PC-9 (cell line): Measurements from ENCODE around the gene GABRR2. TPM values are rescaled to one million over a fixed set of nuclear protein-coding genes. Genes with fewer than 3 reads are reported as not detected.

ENCODE experiments used
- BruUV-seq: library from RNA; stranded (reverse); fragments of 400-500 nt; replicated peaks from 2 replicates; lab custom pipeline; 2021; lab: Mats Ljungman, UMichigan
- CTCF ChIA-PET: fragments of 300-600 bp; sonication (Branson Sonifier 250); formaldehyde crosslinking; loops from one replicate; lab custom pipeline; 2022; ENCODE audit warnings: antibody characterized with exemption; lab: Charles Lee
- POLR2A ChIA-PET: fragments of 300-600 bp; sonication (Branson Sonifier 250); formaldehyde crosslinking; loops from one replicate; lab custom pipeline; 2022; ENCODE audit warnings: antibody characterized with exemption; ENCODE audit not compliant: unreplicated experiment; lab: Charles Lee
- DNase-seq, 2 experiments: peaks; one replicate each; pipeline versions ENCODE4 v3.0.0 to v3.0.0-alpha.2; 2015 to 2022; ENCODE audit warnings: mixed read lengths in 1 of 2
- H2AFZ ChIP-seq: fragments of 200-600 bp; sonication (generic); 2 replicates; pipeline ENCODE4 v1.8.1; 2017; ENCODE audit warnings: antibody characterized with exemption
- H3F3A ChIP-seq: fragments of 200-600 bp; sonication (generic); 2 replicates; pipeline ENCODE4 v1.8.1; 2017; ENCODE audit warnings: antibody characterized with exemption, mild to moderate bottlenecking, low read depth; ENCODE audit not compliant: insufficient read depth
- H3K27ac ChIP-seq: fragments of 200-600 bp; sonication (generic); 2 replicates; pipeline ENCODE4 v1.6.1; 2016; ENCODE audit warnings: mixed run types
- H3K27me3 ChIP-seq: fragments of 200-600 bp; sonication (generic); 2 replicates; pipeline ENCODE4 v1.6.1; 2016; ENCODE audit warnings: low read depth, mixed run types; ENCODE audit not compliant: insufficient read depth
- H3K36me3 ChIP-seq: fragments of 200-600 bp; sonication (generic); 2 replicates; pipeline ENCODE4 v1.6.1; 2016; ENCODE audit warnings: low read depth, mixed run types
- H3K4me1 ChIP-seq: fragments of 200-600 bp; sonication (generic); replicated peaks from 2 replicates; pipeline ENCODE4 v1.6.1; 2016; ENCODE audit warnings: mixed run types; ENCODE audit not compliant: insufficient read depth
- H3K4me2 ChIP-seq: fragments of 200-600 bp; sonication (generic); 2 replicates; pipeline ENCODE4 v1.6.1; 2017; ENCODE audit warnings: mixed run types
- H3K4me3 ChIP-seq: fragments of 200-600 bp; sonication (generic); 2 replicates; pipeline ENCODE4 v1.6.1; 2016; ENCODE audit warnings: mixed run types
- H3K79me2 ChIP-seq: fragments of 200-600 bp; sonication (generic); 2 replicates; pipeline ENCODE4 v1.6.1; 2017; ENCODE audit warnings: low read depth, mixed run types
- H3K9me2 ChIP-seq: fragments of 200-600 bp; sonication (generic); 2 replicates; pipeline ENCODE4 v1.8.1; 2017; ENCODE audit warnings: mild to moderate bottlenecking; ENCODE audit not compliant: insufficient read depth
- H3K9me3 ChIP-seq: fragments of 200-600 bp; sonication (generic); 2 replicates; pipeline ENCODE4 v1.8.1; 2016; ENCODE audit warnings: low read depth; ENCODE audit not compliant: insufficient read depth
- H4K20me1 ChIP-seq: fragments of 200-600 bp; sonication (generic); 2 replicates; pipeline ENCODE4 v1.8.1; 2017; ENCODE audit not compliant: insufficient read depth
- EZH2 ChIP-seq: fragments of 200-600 bp; sonication (generic); IDR thresholded peaks from 2 replicates; pipeline ENCODE4 v1.8.0; 2017; ENCODE audit warnings: antibody characterized with exemption, low read depth
- intact Hi-C: fragments of 100-400 bp; cut with micrococcal nuclease; formaldehyde crosslinking; loops from one replicate; pipeline ENCODE4 v1.10.0; 2022; ENCODE audit not compliant: unreplicated experiment
- total RNA-seq: library from RNA; stranded (reverse); gene quantifications from 2 replicates; pipeline ENCODE4 v1.2.3, GENCODE V29; 2021
- TF ChIP-seq, protein P1 (sequence below): fragments of 200-600 bp; sonication (generic); conservative IDR thresholded peaks from 2 replicates; pipeline ENCODE4 v1.6.1; 2017; ENCODE audit warnings: mixed run types, antibody characterized with exemption, mild to moderate bottlenecking, moderate library complexity

The GABRR2 gene
- total RNA-seq, 1 experiment from 2014 or later = 0.52 TPM

DNA sequence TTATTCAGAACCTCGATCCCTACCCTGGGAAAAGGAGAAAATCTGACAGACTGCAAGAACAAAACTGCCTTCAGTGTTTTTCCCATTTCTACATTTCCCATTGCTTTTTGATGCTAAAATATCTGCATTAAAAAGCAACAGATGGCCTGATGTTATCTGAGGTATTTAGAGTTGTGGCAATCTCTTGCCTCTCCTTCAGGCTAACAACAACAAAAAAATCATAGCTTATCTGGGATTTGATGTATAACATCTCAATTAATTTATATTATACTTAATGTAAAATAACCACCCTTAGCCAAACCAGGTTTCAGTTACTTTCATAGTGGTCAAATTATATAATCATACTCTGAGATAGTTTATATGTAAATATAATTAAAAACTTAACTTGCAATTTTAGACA, 15.8 kb upstream of the GABRR2 start:
- Histone ChIP-seq H3K36me3 (no peaks in the 10 kb centered on the region), H3K27ac (no peak overlapping the region), H3K9me3 (no peaks in the 10 kb centered on the region), H3K27me3 (no peaks in the 10 kb centered on the region), H3F3A (peaks cover 5% of the 10 kb centered on the region; the same call in 1 of the 2 replicates), H3K4me2 (no peak overlapping the region), H3K4me1 (no peaks in the 10 kb centered on the region), H2AFZ (no peak overlapping the region), H4K20me1 (no peaks in the 10 kb centered on the region), H3K9me2 (no peaks in the 10 kb centered on the region), H3K4me3 (no peak overlapping the region), H3K79me2 (no peaks in the 10 kb centered on the region; the same call in 1 of the 2 replicates)
- DNase-seq = no peak
- ChIA-PET POLR2A (no interaction called here), CTCF (interaction anchor here (0.6 to 0.7 kb wide), 2 partner anchors 14 to 356 kb away, joined by 3 to 9 read pairs; no protein-coding TSS in a partner anchor)
- no peak for TF ChIP-seq EZH2
- TF ChIP-seq, protein P1, sequence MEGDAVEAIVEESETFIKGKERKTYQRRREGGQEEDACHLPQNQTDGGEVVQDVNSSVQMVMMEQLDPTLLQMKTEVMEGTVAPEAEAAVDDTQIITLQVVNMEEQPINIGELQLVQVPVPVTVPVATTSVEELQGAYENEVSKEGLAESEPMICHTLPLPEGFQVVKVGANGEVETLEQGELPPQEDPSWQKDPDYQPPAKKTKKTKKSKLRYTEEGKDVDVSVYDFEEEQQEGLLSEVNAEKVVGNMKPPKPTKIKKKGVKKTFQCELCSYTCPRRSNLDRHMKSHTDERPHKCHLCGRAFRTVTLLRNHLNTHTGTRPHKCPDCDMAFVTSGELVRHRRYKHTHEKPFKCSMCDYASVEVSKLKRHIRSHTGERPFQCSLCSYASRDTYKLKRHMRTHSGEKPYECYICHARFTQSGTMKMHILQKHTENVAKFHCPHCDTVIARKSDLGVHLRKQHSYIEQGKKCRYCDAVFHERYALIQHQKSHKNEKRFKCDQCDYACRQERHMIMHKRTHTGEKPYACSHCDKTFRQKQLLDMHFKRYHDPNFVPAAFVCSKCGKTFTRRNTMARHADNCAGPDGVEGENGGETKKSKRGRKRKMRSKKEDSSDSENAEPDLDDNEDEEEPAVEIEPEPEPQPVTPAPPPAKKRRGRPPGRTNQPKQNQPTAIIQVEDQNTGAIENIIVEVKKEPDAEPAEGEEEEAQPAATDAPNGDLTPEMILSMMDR = no peak
- BruUV-seq = no TSS peak
- intact Hi-C loops = no loop called here

DNA sequence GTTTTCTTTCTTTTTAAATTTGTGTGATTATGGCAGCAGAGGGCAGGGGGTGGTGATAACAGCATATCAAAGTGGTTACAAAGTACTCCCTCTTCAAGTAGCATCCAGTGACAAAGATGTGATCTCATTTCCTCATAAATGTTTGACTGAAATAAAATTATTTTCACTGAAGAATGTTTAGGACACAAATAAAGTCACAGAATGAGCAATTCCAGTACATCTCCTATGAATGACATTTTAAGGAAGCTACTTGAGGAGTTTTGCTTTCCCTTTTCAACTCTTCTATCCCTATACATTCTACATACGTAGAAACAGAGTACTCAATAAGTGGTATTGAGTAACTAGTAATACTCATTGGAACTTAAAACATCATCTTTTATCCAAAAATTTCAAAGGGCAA, 13.9 kb upstream of the GABRR2 start:
- H3K9me2 ChIP-seq = no peaks in the 10 kb centered on the region
- no peak overlapping the region for H2AFZ ChIP-seq
- TF ChIP-seq, protein P1 = no peak
- TF ChIP-seq EZH2 = no peak
- no peaks in the 10 kb centered on the region for H3K9me3 ChIP-seq
- no peaks in the 10 kb centered on the region for H3K4me1 ChIP-seq
- CTCF ChIA-PET = no interaction called here
- no peak for DNase-seq
- no peaks in the 10 kb centered on the region; the same call in 1 of the 2 replicates for H3K79me2 ChIP-seq
- no peak overlapping the region for H3K4me3 ChIP-seq
- no peaks in the 10 kb centered on the region for H3K36me3 ChIP-seq
- H3F3A ChIP-seq = no peaks in the 10 kb centered on the region
- no peaks in the 10 kb centered on the region for H3K27me3 ChIP-seq
- no peak overlapping the region for H3K27ac ChIP-seq
- intact Hi-C loops = no loop called here
- H3K4me2 ChIP-seq = no peak overlapping the region
- POLR2A ChIA-PET = interaction anchor here (0.7 kb wide), 1 partner anchor 53 kb away, joined by 3 read pairs; no protein-coding TSS in a partner anchor
- no peaks in the 10 kb centered on the region for H4K20me1 ChIP-seq
- no TSS peak for BruUV-seq

DNA sequence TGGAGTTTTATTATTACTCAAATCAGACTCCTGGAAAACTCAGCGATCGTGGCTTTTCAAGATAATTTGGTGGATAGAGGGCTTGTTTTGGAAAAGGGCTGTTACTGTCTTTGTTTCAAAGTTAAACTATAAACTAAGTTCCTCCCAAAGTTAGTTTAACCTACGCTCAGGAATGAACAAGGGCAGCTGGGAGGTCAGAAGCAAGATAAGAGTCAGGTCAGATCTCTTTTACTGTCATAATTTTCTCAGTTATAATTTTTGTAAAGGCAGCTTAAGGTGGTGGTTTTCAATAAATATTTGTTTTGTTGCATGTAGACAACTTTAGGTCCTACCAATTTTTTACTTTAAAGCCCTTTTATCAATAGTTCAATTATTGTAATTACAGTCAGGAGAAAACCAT, 9.2 kb upstream of the GABRR2 start:
- H3K9me2 ChIP-seq = no peaks in the 10 kb centered on the region
- TF ChIP-seq, protein P1 = no peak
- TF ChIP-seq EZH2 = no peak
- H3K9me3 ChIP-seq = no peaks in the 10 kb centered on the region
- H2AFZ ChIP-seq = no peak overlapping the region
- CTCF ChIA-PET = no interaction called here
- H3K27ac ChIP-seq = no peak overlapping the region
- no peaks in the 10 kb centered on the region for H3K4me1 ChIP-seq
- H3K36me3 ChIP-seq = no peaks in the 10 kb centered on the region
- H3K27me3 ChIP-seq = no peaks in the 10 kb centered on the region
- POLR2A ChIA-PET = no interaction called here
- no peaks in the 10 kb centered on the region for H4K20me1 ChIP-seq
- intact Hi-C loops = no loop called here
- DNase-seq = no peak
- H3K4me3 ChIP-seq = no peak overlapping the region
- H3K4me2 ChIP-seq = no peak overlapping the region
- no peaks in the 10 kb centered on the region for H3F3A ChIP-seq
- BruUV-seq = no TSS peak
- no peaks in the 10 kb centered on the region for H3K79me2 ChIP-seq
